NCI-H1048 (cell line): ENCODE measurements around the gene PCYOX1L.

ENCODE experiments used
- DNase-seq: peaks from one replicate; lab custom pipeline; 2025; lab: John Stamatoyannopoulos, UW

PCYOX1L gene

GRCh38 chr5:149337736-149338135 is 20.1 kb upstream of the PCYOX1L start:
- DNase-seq, result no peak

GRCh38 chr5:149338364-149338763 is 19.5 kb upstream of the PCYOX1L start:
- DNase-seq, result no peak

- no peak for DNase-seq
These were observed 16.9 kb upstream of the PCYOX1L start for GRCh38 chr5:149340920-149341319.

GRCh38 chr5:149341876-149342275 is 16.0 kb upstream of the PCYOX1L start:
- DNase-seq, result no peak

- no peak for DNase-seq
These were observed 13.7 kb upstream of the PCYOX1L start for GRCh38 chr5:149344151-149344550.

- DNase-seq, result peak; percentile 94
These were observed 12.5 kb upstream of the PCYOX1L start, which contains the start of gene GRPEL2 for GRCh38 chr5:149345147-149345891. TSS of gene GRPEL2 (plus strand) at chr5:149345499. CDS start at chr5:149345540, 41 bp downstream.

GRCh38 chr5:149345892-149346222 is 12.0 kb upstream of the PCYOX1L start:
- no peak for DNase-seq

- no peak for DNase-seq
These were observed 9.3 kb upstream of the PCYOX1L start for GRCh38 chr5:149348518-149348917.

GRCh38 chr5:149349382-149349781 is 8.5 kb upstream of the PCYOX1L start:
- no peak for DNase-seq

GRCh38 chr5:149352169-149352568 is 5.7 kb upstream of the PCYOX1L start:
- no peak for DNase-seq

- DNase-seq, result no peak
These were observed 3.9 kb upstream of the PCYOX1L start for GRCh38 chr5:149353911-149354310.

- DNase-seq, result no peak
These were observed 2.2 kb upstream of the PCYOX1L start for GRCh38 chr5:149355688-149356087.

GRCh38 chr5:149356391-149356790 is 1.5 kb upstream of the PCYOX1L start:
- no peak for DNase-seq

- no peak for DNase-seq
These were observed 427 bp downstream of the PCYOX1L start for GRCh38 chr5:149358294-149358651.

GRCh38 chr5:149358868-149359495 is 1.1 kb downstream of the PCYOX1L start:
- no peak for DNase-seq

GRCh38 chr5:149360272-149360671 is 2.4 kb downstream of the PCYOX1L start:
- DNase-seq, result no peak

GRCh38 chr5:149362541-149362940 is 4.7 kb downstream of the PCYOX1L start:
- no peak for DNase-seq

- no peak for DNase-seq
These were observed 5.5 kb downstream of the PCYOX1L start for GRCh38 chr5:149363358-149363757.

GRCh38 chr5:149363936-149364335 is 6.1 kb downstream of the PCYOX1L start:
- DNase-seq, result no peak

- no peak for DNase-seq
These were observed 6.9 kb downstream of the PCYOX1L start for GRCh38 chr5:149364719-149365118.

GRCh38 chr5:149365418-149365817 is 7.6 kb downstream of the PCYOX1L start:
- no peak for DNase-seq

GRCh38 chr5:149366169-149366729 is 8.4 kb downstream of the PCYOX1L start:
- DNase-seq, result no peak

- no peak for DNase-seq
These were observed 9.6 kb downstream of the PCYOX1L start for GRCh38 chr5:149367249-149367971.
